HCT116 (cell line): Measurements from ENCODE around the gene UBXN2A. TPM values are rescaled to one million over a fixed set of nuclear protein-coding genes. Genes with fewer than 3 reads are reported as not detected.

Experiments
- ATAC-seq: fragments of 200-7000 bp; cut with Tn5 transposase; 2 replicates; pipeline ENCODE4 v1.9.1; 2020; ENCODE audit warnings: mild to moderate bottlenecking, moderate library complexity
- BruUV-seq: library from RNA; stranded (reverse); fragments of 400-500 nt; replicated peaks from 2 replicates; lab custom pipeline; 2021; lab: Mats Ljungman, UMichigan
- CTCF ChIA-PET: fragments of 300-600 bp; sonication (Branson Sonifier 250); formaldehyde crosslinking; loops from one replicate; lab custom pipeline; 2021; ENCODE audit warnings: antibody characterized with exemption; lab: Charles Lee
- POLR2A ChIA-PET: fragments of 300-600, 350-600 bp; sonication (Branson Sonifier 250); formaldehyde crosslinking; loops from one replicate; lab custom pipeline; 2021; ENCODE audit warnings: antibody characterized with exemption; lab: Charles Lee
- RAD21 ChIA-PET, 2 experiments: fragments of 300-600 bp; sonication (Branson Sonifier 250); formaldehyde crosslinking; loops; one replicate each; lab custom pipeline; 2023; ENCODE audit warnings: low total read pairs in 2 of 2; ENCODE audit not compliant: uncharacterized antibody in 2 of 2, unreplicated experiment in 2 of 2, low non-redundant PET in 1 of 2; lab: Charles Lee
- DNase-seq: peaks from one replicate; pipeline ENCODE4 v3.0.0-alpha.2; 2010; ENCODE audit warnings: low read depth, low spot score
- H2AFZ ChIP-seq: fragments of 200-600 bp; shearing (Covaris generic), sonication (generic); 2 replicates; pipeline ENCODE4 v1.6.1; 2017; ENCODE audit warnings: low read depth, mixed run types, mixed read lengths, antibody characterized with exemption, low read length; ENCODE audit not compliant: poor library complexity, severe bottlenecking
- H3K27ac ChIP-seq: 2 replicates; pipeline ENCODE4 v1.5.1; 2012; ENCODE audit warnings: low read depth, low read length
- H3K27me3 ChIP-seq: fragments of 200-600 bp; sonication (generic); 2 replicates; pipeline ENCODE4 v1.6.1; 2016; ENCODE audit warnings: mixed run types, low read length, mixed read lengths; ENCODE audit not compliant: insufficient read depth
- H3K36me3 ChIP-seq, 2 experiments: fragments of 200-500 bp in 1 of 2; fragments of 200-600 bp in 1 of 2; sonication (Bioruptor generic) in 1 of 2; sonication (generic) in 1 of 2; 2 replicates each; pipeline versions ENCODE4 v1.5.1 to v1.6.1; 2014 to 2016; ENCODE audit warnings: low read length in 2 of 2, inconsistent platforms in 1 of 2, mixed read lengths in 1 of 2, mixed run types in 1 of 2; ENCODE audit not compliant: insufficient read depth in 2 of 2, control insufficient read depth in 1 of 2
- H3K4me1 ChIP-seq, 2 experiments: fragments of 200-600 bp in 1 of 2; sonication (generic) in 1 of 2; 2 replicates each; pipeline versions ENCODE4 v1.5.1 to v1.6.1; 2012 to 2017; ENCODE audit warnings: low read length in 2 of 2, inconsistent platforms in 1 of 2, mild to moderate bottlenecking in 1 of 2, mixed read lengths in 1 of 2, mixed run types in 1 of 2, moderate library complexity in 1 of 2; ENCODE audit not compliant: insufficient read depth in 2 of 2, control insufficient read depth in 1 of 2
- H3K4me2 ChIP-seq: fragments of 200-600 bp; sonication (generic); 2 replicates; pipeline ENCODE4 v1.6.1; 2017; ENCODE audit warnings: mixed run types, low read length, mixed read lengths
- H3K4me3 ChIP-seq, 2 experiments: fragments of 200-600 bp in 1 of 2; sonication (generic) in 1 of 2; replicated peaks in 1 of 2; 2 replicates each; pipeline ENCODE4 v1.5.1; 2011 to 2016; ENCODE audit warnings: low read length in 2 of 2, control low read depth in 1 of 2, low read depth in 1 of 2, mild to moderate bottlenecking in 1 of 2, mixed read lengths in 1 of 2, mixed run types in 1 of 2
- H3K79me2 ChIP-seq: fragments of 200-600 bp; sonication (generic); 2 replicates; pipeline ENCODE4 v1.6.1; 2017; ENCODE audit warnings: mild to moderate bottlenecking, mixed run types, low read length, moderate library complexity, mixed read lengths; ENCODE audit not compliant: insufficient read depth
- H3K9ac ChIP-seq: fragments of 200-600 bp; sonication (generic); 2 replicates; pipeline ENCODE4 v1.6.1; 2016; ENCODE audit warnings: low read length, mixed read lengths
- H3K9me2 ChIP-seq: fragments of 200-600 bp; sonication (generic), shearing (Covaris generic); 2 replicates; pipeline ENCODE4 v1.6.1; 2017; ENCODE audit warnings: mixed run types, mild to moderate bottlenecking, moderate library complexity; ENCODE audit not compliant: insufficient read depth
- H3K9me3 ChIP-seq, 2 experiments: fragments of 200-500 bp in 1 of 2; fragments of 200-600 bp in 1 of 2; sonication (Bioruptor generic) in 1 of 2; sonication (generic) in 1 of 2; 2 replicates each; pipeline ENCODE4 v1.6.1; 2014 to 2017; ENCODE audit warnings: low read length in 2 of 2, mixed read lengths in 2 of 2, inconsistent platforms in 1 of 2, low read depth in 1 of 2, mild to moderate bottlenecking in 1 of 2, mixed run types in 1 of 2, moderate library complexity in 1 of 2; ENCODE audit not compliant: control insufficient read depth in 1 of 2, insufficient read depth in 1 of 2
- H4K20me1 ChIP-seq: fragments of 200-600 bp; sonication (generic), shearing (Covaris generic); 2 replicates; pipeline ENCODE4 v1.6.1; 2017; ENCODE audit warnings: mixed run types, mild to moderate bottlenecking, moderate library complexity; ENCODE audit not compliant: insufficient read depth
- CBX3 ChIP-seq: IDR thresholded peaks from 2 replicates; pipeline ENCODE4 v1.6.1; 2012; ENCODE audit warnings: low read depth
- CEBPB ChIP-seq: IDR thresholded peaks from 2 replicates; pipeline ENCODE4 v1.6.1; 2012; ENCODE audit warnings: low read depth
- ELF1 ChIP-seq: IDR thresholded peaks from 2 replicates; pipeline ENCODE4 v1.6.1; 2012; ENCODE audit warnings: low read depth, borderline replicate concordance
- EZH2phosphoT487 ChIP-seq: fragments of 200-600 bp; IDR thresholded peaks from 2 replicates; pipeline ENCODE4 v1.6.1; 2018; ENCODE audit warnings: antibody characterized with exemption, borderline replicate concordance
- FOSL1 ChIP-seq: IDR thresholded peaks from 2 replicates; pipeline ENCODE4 v1.6.1; 2012; ENCODE audit warnings: low read depth
- JUND ChIP-seq: IDR thresholded peaks from 2 replicates; pipeline ENCODE4 v1.6.1; 2012
- POLR2A ChIP-seq: IDR thresholded peaks from 2 replicates; pipeline ENCODE4 v1.7.0; 2011; ENCODE audit warnings: borderline replicate concordance; ENCODE audit not compliant: insufficient read depth, insufficient read length; ENCODE audit errors: extremely low read depth
- POLR2AphosphoS5 ChIP-seq: IDR thresholded peaks from 2 replicates; pipeline ENCODE4 v1.6.1; 2011; ENCODE audit warnings: mild to moderate bottlenecking, low read depth, low read length, moderate library complexity
- RAD21 ChIP-seq: IDR thresholded peaks from 2 replicates; pipeline ENCODE4 v1.6.1; 2012; ENCODE audit warnings: low read depth, mild to moderate bottlenecking
- SIN3A ChIP-seq: IDR thresholded peaks from 2 replicates; pipeline ENCODE4 v1.6.1; 2012; ENCODE audit warnings: low read depth
- SP1 ChIP-seq: IDR thresholded peaks from 2 replicates; pipeline ENCODE4 v1.6.1; 2012; ENCODE audit warnings: low read depth
- SRF ChIP-seq: IDR thresholded peaks from 2 replicates; pipeline ENCODE4 v1.6.1; 2012; ENCODE audit warnings: low read depth
- TCF7L2 ChIP-seq: IDR thresholded peaks from 2 replicates; pipeline ENCODE4 v1.7.0; 2011; ENCODE audit warnings: borderline replicate concordance, inconsistent platforms; ENCODE audit not compliant: insufficient read depth, insufficient read length; ENCODE audit errors: extremely low read depth
- YY1 ChIP-seq: IDR thresholded peaks from 2 replicates; pipeline ENCODE4 v1.6.1; 2011; ENCODE audit warnings: low read length, low read depth, moderate library complexity, mild to moderate bottlenecking; ENCODE audit not compliant: insufficient replicate concordance; ENCODE audit errors: extremely low read depth
- ZFX ChIP-seq: fragments of 450-650 bp; IDR thresholded peaks from 2 replicates; pipeline ENCODE4 v1.6.1; 2017
- ZNF274 ChIP-seq: fragments of 200-500 bp; sonication (Bioruptor generic); IDR thresholded peaks from 2 replicates; pipeline ENCODE4 v1.6.1; 2014; ENCODE audit warnings: mild to moderate bottlenecking, low read depth, low read length, inconsistent platforms
- intact Hi-C: fragments of 100-400 bp; cut with micrococcal nuclease; formaldehyde crosslinking; loops from 2 replicates; pipeline ENCODE4 v1.10.0; 2022
- total RNA-seq: library from RNA; stranded (reverse); gene quantifications from one replicate; pipeline ENCODE4 v1.2.1, GENCODE V29; 2021; ENCODE audit not compliant: unreplicated experiment
- TF ChIP-seq, protein P1 (sequence below): IDR thresholded peaks from 2 replicates; pipeline ENCODE4 v1.6.1; 2012
- TF ChIP-seq, protein P2 (sequence below), 3 experiments: fragments of 200-600 bp in 1 of 3; sonication (generic) in 1 of 3; IDR thresholded peaks in 2 of 3; conservative IDR thresholded peaks in 1 of 3; 2 replicates each; pipeline ENCODE4 v1.5.1; 2012 to 2017; ENCODE audit warnings: low read depth in 2 of 3, low read length in 2 of 3, antibody characterized with exemption in 1 of 3, borderline replicate concordance in 1 of 3, control low read depth in 1 of 3, mild to moderate bottlenecking in 1 of 3, mixed read lengths in 1 of 3, mixed run types in 1 of 3, moderate library complexity in 1 of 3; ENCODE audit not compliant: insufficient read depth in 1 of 3
- TF ChIP-seq, protein P3 (sequence below): IDR thresholded peaks from 2 replicates; pipeline ENCODE4 v1.6.1; 2011; ENCODE audit warnings: mild to moderate bottlenecking, low read length, moderate library complexity; ENCODE audit not compliant: insufficient replicate concordance; ENCODE audit errors: extremely low read depth

The UBXN2A gene
- total RNA-seq, 1 experiment from 2014 or later = 14.1 TPM

DNA sequence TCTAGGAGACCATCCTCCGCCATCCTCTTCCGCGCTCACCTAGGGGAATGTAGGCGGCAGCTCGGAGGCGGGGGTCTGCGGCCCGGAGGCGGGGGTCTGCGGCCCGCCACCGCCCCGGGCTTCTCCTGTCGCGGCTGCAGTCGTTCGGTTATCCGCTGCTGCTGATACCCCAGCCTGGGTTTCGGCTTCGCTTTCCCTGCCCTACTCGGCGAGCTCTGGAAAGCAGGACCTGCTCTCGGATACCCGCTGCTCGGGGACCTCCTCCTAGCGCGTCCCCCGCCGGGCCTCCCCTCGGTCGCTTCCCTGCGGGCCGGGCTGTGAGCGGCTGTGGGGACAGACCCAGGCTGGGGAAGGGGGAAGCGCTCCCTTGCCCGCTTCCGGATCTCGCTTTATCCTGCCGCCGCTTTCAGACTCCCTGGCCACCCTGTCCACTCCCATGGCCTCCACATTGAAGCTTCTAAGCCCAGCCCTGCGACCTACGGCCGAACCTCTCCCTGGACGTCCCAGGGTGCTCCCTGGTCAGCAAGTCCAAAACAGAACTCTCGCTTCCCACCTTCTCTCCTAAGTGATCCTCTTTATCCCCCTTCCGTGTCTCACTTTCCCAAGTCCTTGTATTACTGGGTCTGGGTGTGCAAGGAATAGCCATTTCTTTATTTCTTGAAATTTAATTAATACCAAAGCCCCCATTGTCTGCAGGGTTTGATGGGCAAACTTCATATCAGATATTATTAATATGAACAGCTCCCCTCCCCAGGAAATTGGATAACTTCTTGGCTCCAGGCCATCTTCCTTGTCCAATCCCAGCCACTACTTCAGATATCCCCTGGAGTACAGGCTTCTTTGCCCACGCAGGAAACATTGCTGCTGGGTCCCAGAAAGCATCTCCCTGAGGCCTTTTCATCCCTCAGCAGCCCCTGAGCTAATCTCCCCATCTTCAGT is 110.0 kb downstream of the UBXN2A start:
- TF ChIP-seq POLR2A (no peak), SRF (no peak), FOSL1 (no peak), POLR2AphosphoS5 (no peak), YY1 (no peak), JUND (no peak), RAD21 (no peak), ZFX (no peak), CBX3 (no peak), SIN3A (no peak), SP1 (no peak), ELF1 (no peak), ZNF274 (no peak), EZH2phosphoT487 (no peak), TCF7L2 (no peak), CEBPB (no peak)
- TF ChIP-seq, protein P1, sequence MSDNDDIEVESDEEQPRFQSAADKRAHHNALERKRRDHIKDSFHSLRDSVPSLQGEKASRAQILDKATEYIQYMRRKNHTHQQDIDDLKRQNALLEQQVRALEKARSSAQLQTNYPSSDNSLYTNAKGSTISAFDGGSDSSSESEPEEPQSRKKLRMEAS = no peak
- TF ChIP-seq, protein P2, sequence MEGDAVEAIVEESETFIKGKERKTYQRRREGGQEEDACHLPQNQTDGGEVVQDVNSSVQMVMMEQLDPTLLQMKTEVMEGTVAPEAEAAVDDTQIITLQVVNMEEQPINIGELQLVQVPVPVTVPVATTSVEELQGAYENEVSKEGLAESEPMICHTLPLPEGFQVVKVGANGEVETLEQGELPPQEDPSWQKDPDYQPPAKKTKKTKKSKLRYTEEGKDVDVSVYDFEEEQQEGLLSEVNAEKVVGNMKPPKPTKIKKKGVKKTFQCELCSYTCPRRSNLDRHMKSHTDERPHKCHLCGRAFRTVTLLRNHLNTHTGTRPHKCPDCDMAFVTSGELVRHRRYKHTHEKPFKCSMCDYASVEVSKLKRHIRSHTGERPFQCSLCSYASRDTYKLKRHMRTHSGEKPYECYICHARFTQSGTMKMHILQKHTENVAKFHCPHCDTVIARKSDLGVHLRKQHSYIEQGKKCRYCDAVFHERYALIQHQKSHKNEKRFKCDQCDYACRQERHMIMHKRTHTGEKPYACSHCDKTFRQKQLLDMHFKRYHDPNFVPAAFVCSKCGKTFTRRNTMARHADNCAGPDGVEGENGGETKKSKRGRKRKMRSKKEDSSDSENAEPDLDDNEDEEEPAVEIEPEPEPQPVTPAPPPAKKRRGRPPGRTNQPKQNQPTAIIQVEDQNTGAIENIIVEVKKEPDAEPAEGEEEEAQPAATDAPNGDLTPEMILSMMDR (IDR thresholded peaks at IDR 0.05 in 2 of 3, conservative IDR thresholded peaks at IDR 0.05 in 1 of 3; ENCODE audit: borderline replicate concordance in 1 of 3, insufficient read depth in 1 of 3, low read depth in 2 of 3, low read length in 2 of 3) = no peak
- TF ChIP-seq, protein P3, sequence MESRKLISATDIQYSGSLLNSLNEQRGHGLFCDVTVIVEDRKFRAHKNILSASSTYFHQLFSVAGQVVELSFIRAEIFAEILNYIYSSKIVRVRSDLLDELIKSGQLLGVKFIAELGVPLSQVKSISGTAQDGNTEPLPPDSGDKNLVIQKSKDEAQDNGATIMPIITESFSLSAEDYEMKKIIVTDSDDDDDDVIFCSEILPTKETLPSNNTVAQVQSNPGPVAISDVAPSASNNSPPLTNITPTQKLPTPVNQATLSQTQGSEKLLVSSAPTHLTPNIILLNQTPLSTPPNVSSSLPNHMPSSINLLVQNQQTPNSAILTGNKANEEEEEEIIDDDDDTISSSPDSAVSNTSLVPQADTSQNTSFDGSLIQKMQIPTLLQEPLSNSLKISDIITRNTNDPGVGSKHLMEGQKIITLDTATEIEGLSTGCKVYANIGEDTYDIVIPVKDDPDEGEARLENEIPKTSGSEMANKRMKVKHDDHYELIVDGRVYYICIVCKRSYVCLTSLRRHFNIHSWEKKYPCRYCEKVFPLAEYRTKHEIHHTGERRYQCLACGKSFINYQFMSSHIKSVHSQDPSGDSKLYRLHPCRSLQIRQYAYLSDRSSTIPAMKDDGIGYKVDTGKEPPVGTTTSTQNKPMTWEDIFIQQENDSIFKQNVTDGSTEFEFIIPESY = no peak
- Histone ChIP-seq H3K79me2 (peaks cover 12% of the 10 kb centered on the region; the same call in 1 of the 2 replicates), H3K4me3 (peak overlapping the region; percentile 64 to 69), H3K27ac (no peak overlapping the region), H2AFZ (no peak overlapping the region), H3K36me3 (no peaks in the 10 kb centered on the region), H3K9me2 (no peaks in the 10 kb centered on the region), H4K20me1 (no peaks in the 10 kb centered on the region), H3K4me1 (peaks cover 13 to 30% of the 10 kb centered on the region in 2 experiments), H3K9ac (peak overlapping the region; percentile 44), H3K27me3 (no peaks in the 10 kb centered on the region), H3K4me2 (peak overlapping the region; percentile 90), H3K9me3 (no peaks in the 10 kb centered on the region)
- RAD21 ChIA-PET = no interaction called here
- CTCF ChIA-PET = interaction anchor here (1.0 kb wide), 1 partner anchor 114 kb away, joined by 3 read pairs; no protein-coding TSS in a partner anchor
- DNase-seq = no peak
- POLR2A ChIA-PET = interaction anchor here (2.4 kb wide), 1 partner anchor 26 kb away, joined by 16 read pairs; the partner anchor contains the start of gene SF3B6
- BruUV-seq = TSS peak; percentile 31
- no peak for ATAC-seq
- intact Hi-C loops = loop anchor here (2.0 kb wide), 1 partner anchor 26 kb away; the partner anchor contains the start of gene SF3B6
